ENCODE measurements around the gene SLC22A4.

The SLC22A4 gene

GRCh38 chr5:132388244-132389050 is 94.3 kb downstream of the SLC22A4 start:
- TF ChIP-seq SIN3A (IDR thresholded peaks at IDR 0.05; ENCODE audit: borderline replicate concordance, insufficient read depth, low read length) (no peak), POLR2AphosphoS5 (IDR thresholded peaks at IDR 0.05; ENCODE audit: low read depth, low read length) (no peak), REST (IDR thresholded peaks at IDR 0.05; ENCODE audit: insufficient read depth in 1 of 2, low read depth in 2 of 2, low read length in 2 of 2) (no peak), FOXP2 (optimal IDR thresholded peaks at IDR 0.05; ENCODE audit: borderline replicate concordance, extremely low read depth, extremely low read length, insufficient read depth) (no peak), TAF1 (IDR thresholded peaks at IDR 0.05; ENCODE audit: borderline replicate concordance, insufficient read depth, low read length) (no peak)

- TF ChIP-seq FOXP2 (optimal IDR thresholded peaks at IDR 0.05; ENCODE audit: borderline replicate concordance, extremely low read depth, extremely low read length, insufficient read depth) (no peak), TAF1 (IDR thresholded peaks at IDR 0.05; ENCODE audit: borderline replicate concordance, insufficient read depth, low read length) (no peak), REST (IDR thresholded peaks at IDR 0.05; ENCODE audit: insufficient read depth in 1 of 2, low read depth in 2 of 2, low read length in 2 of 2) (no peak), POLR2AphosphoS5 (IDR thresholded peaks at IDR 0.05; ENCODE audit: low read depth, low read length) (no peak), SIN3A (IDR thresholded peaks at IDR 0.05; ENCODE audit: borderline replicate concordance, insufficient read depth, low read length) (no peak)
Observed at GRCh38 chr5:132389051-132389331, 94.8 kb downstream of the SLC22A4 start.

DNA sequence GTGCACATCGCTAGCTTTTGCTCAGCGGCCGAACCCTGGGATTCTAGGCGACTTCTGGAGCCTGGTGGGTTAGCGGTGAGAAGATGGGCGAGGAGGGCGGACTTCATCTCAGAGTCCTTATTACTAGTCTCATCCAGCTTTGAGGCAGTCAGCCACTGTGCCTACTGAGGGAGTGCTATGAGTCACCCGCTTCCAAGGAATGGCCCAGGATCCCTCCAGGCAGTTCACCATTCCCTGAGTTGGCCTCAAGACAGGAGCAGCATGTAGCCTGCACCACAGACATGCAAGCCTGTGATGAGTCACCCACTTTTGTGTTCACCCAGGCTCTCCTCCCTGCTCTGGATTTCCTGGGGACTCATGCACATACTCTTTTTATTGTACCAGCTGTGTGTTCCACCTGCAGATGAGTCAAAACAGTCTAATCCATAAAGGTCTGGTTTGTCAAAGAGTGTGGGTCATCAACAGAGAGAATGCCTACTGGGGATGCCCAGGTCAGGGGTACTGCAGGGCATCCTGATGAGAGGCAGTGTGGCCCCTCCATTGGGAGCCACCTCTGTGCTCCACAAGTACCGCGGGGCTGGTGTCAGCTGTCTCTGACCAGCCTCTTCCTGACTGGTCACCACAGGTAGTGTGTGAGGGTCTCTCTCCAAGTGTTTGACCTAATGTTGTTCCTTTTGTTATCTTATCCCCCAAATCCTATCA is 95.5 kb downstream of the SLC22A4 start:
- TF ChIP-seq TAF1 (IDR thresholded peaks at IDR 0.05; ENCODE audit: borderline replicate concordance, insufficient read depth, low read length) (no peak), FOXP2 (optimal IDR thresholded peaks at IDR 0.05; ENCODE audit: borderline replicate concordance, extremely low read depth, extremely low read length, insufficient read depth) (peak; percentile 42), SIN3A (IDR thresholded peaks at IDR 0.05; ENCODE audit: borderline replicate concordance, insufficient read depth, low read length) (no peak), REST (IDR thresholded peaks at IDR 0.05; ENCODE audit: insufficient read depth in 1 of 2, low read depth in 2 of 2, low read length in 2 of 2) (no peak), POLR2AphosphoS5 (IDR thresholded peaks at IDR 0.05; ENCODE audit: low read depth, low read length) (no peak)

- no peak for TF ChIP-seq FOXP2 (optimal IDR thresholded peaks at IDR 0.05; ENCODE audit: borderline replicate concordance, extremely low read depth, extremely low read length, insufficient read depth)
Observed at GRCh38 chr5:132391247-132391646, 97.1 kb downstream of the SLC22A4 start.

DNA sequence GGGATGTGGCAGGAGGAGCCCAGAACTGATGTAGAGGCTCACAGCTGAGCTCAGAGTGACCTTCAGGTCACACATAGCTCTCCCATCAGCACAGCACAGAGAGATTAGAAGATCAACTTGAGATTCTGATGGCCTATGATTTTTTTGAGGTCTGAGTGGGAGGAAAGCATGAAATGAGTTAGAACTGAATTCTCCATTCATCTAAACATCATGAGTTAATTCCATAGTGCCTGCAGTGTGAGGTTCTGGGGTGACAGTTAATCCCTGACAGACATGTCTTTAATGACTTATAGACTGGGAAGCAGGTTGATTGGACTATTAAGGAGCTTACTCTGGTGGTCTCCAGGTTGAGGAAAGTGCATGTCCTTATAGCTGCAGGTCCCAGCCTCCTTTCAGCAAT is 97.7 kb downstream of the SLC22A4 start:
- TF ChIP-seq POLR2AphosphoS5 (IDR thresholded peaks at IDR 0.05; ENCODE audit: low read depth, low read length) (no peak), TAF1 (IDR thresholded peaks at IDR 0.05; ENCODE audit: borderline replicate concordance, insufficient read depth, low read length) (no peak), REST (IDR thresholded peaks at IDR 0.05; ENCODE audit: insufficient read depth in 1 of 2, low read depth in 2 of 2, low read length in 2 of 2) (no peak), SIN3A (IDR thresholded peaks at IDR 0.05; ENCODE audit: borderline replicate concordance, insufficient read depth, low read length) (no peak), FOXP2 (optimal IDR thresholded peaks at IDR 0.05; ENCODE audit: borderline replicate concordance, extremely low read depth, extremely low read length, insufficient read depth) (no peak)

Data from PFSK-1 (cell line).